NCI-H187 treated with DMSO at 0.1 percent for 48 hours (cell line): ENCODE measurements around the gene TEX261.
"Not testable (repeated sequence)": the region's sequence is repeated elsewhere in the genome, so short reads cannot be mapped to it uniquely, and the experiment has no call there.

Source experiments
- DNase-seq: peaks from one replicate; lab custom pipeline; 2025; lab: John Stamatoyannopoulos, UW

TEX261 gene

GRCh38 chr2:70994699-70995425, at the start of gene TEX261:
Gene TEX261, minus strand, starts transcription at chr2:70994873. Its CDS starts 116 bp downstream, at chr2:70994757.
- no peak for DNase-seq

GRCh38 chr2:71043531-71044407, 49.1 kb upstream of the TEX261 start:
- no peak for DNase-seq

GRCh38 chr2:71042287-71042686, 47.6 kb upstream of the TEX261 start:
- DNase-seq, result no peak

- not testable (repeated sequence) for DNase-seq
Observed at GRCh38 chr2:71036296-71036695, 41.6 kb upstream of the TEX261 start.

DNA sequence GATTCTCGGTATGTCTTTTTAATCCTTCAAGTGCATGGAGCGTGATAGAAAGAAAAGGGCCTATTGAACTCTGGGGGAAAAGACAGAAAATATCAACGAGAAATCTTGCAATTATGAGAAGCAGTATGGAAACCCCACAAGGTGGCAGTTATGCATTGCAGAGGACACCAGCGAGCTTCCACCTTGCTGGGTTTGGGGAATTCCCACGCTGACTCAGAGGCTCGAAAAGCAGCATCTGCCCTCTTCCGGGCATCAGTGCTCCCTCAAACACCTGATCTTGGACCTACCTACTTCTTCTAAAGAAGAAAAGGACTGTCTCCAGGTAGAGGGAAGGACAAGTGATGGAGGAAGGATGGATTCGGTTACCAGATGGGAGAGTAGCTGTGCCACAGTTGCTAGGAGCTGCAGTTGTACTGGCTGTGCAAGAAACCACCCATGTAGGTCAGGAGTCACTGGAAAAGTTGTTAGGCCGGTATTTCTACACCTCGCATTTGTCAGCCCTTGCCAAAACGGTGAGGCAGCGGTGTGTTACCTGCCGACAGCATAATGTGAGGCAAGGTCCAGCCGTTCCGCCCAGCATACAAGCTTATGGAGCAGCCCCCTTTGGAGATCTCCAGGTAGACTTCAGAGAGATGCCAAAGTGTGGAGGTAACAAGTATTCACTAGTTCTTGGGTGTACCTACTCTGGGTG, 29.0 kb upstream of the TEX261 start:
- not testable (repeated sequence) for DNase-seq

GRCh38 chr2:71021394-71021793, 26.7 kb upstream of the TEX261 start:
- DNase-seq, result not testable (repeated sequence)

GRCh38 chr2:71019989-71020388, 25.3 kb upstream of the TEX261 start:
- not testable (repeated sequence) for DNase-seq

DNA sequence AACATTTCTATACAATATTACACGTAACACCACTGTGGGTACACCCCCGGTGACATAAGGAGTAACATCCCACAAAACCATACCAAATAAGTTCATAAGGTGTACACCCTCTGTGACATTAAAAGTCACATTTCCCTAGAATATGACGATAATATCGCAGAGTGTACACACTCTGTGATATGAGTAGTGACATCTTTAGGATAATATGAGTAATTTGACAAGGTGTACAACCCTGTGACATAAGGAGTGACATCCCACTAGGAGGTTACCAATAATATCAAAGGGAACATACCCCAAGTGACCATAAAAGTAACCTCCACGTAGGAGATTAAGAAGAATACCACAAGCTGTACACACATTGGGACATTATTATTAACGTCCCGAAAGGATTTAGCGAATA, 24.0 kb upstream of the TEX261 start:
- DNase-seq, result no peak

DNA sequence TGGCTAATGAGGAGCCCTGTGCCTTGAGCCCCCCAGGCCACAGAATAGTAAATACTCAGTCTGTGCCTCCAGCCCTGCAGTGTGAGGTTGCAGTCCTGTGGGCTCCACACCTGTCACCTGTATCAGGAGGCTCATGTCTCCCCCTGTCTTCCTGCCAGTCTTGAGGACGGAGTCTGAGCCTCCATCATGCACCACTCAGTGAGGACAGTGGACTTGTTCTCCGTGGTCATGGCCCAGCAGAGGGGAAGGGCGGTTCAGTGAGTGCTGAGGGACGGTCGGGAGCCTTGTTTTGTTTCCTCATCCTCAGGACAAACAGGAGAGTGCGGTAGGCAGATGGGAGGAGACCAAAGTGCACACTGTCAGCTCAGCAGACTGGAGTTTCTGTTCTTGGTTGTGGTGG, 17.1 kb upstream of the TEX261 start:
- not testable (repeated sequence) for DNase-seq

GRCh38 chr2:71008342-71008741, 13.7 kb upstream of the TEX261 start:
- no peak for DNase-seq

DNA sequence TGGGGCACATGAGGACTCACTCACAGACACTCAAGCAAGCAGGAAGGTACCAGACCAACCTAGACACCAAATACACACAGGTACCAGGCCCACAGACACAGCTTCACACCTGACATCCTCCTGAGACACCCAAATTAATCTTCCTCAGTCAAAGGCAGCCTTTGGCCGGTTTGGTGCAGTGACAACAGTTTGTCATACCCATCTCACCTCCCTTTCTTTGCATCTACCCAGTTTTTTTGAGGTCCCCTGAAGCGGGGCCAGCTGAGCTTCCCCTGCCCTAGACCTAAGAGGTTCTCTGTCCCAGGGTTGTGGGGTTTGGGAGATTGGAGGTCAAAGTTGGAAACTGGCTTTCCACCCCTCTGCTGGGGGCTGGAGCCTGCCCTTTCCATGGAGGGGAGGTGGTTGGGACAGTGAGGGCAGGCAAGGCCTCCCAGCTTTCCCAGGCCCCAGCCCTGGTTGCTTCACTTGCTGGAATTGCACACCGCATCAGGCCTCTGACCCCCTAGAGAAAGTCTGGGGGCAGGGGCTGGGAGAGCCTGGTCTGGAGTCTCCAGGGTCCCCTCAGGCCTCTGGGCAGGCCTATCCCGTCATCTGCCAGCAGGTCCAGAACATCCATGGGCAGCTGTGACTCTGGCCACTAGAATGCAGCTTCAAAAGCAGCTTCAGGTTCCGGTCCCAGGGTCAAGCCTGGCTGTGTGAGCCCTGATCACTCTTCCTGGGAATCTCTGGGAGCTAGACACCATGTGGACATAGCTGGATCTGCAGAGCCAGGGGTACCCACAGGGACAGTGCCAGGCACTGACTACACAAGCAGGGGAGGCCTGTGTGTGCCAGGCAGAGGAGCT, 12.5 kb upstream of the TEX261 start:
- DNase-seq, result no peak

DNA sequence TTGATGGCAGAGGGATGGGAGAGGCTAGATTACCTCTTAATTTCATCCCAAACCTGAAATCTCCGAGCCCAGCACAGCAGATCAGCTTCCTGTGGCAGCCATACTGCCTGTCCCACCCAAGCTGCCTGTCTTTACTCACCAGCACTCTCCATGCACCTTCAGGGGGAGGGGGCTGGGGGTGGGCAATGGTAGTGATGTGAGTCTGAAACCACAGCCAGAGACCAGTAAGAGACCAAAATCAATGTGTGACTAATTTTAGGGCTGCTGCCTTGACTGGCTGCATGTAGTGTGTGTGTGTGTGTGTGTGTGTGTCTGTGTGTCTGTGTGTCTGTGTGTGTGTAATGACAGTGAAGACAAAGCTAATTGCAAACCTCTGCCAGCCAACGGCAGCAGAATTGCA, 11.7 kb upstream of the TEX261 start:
- no peak for DNase-seq

DNA sequence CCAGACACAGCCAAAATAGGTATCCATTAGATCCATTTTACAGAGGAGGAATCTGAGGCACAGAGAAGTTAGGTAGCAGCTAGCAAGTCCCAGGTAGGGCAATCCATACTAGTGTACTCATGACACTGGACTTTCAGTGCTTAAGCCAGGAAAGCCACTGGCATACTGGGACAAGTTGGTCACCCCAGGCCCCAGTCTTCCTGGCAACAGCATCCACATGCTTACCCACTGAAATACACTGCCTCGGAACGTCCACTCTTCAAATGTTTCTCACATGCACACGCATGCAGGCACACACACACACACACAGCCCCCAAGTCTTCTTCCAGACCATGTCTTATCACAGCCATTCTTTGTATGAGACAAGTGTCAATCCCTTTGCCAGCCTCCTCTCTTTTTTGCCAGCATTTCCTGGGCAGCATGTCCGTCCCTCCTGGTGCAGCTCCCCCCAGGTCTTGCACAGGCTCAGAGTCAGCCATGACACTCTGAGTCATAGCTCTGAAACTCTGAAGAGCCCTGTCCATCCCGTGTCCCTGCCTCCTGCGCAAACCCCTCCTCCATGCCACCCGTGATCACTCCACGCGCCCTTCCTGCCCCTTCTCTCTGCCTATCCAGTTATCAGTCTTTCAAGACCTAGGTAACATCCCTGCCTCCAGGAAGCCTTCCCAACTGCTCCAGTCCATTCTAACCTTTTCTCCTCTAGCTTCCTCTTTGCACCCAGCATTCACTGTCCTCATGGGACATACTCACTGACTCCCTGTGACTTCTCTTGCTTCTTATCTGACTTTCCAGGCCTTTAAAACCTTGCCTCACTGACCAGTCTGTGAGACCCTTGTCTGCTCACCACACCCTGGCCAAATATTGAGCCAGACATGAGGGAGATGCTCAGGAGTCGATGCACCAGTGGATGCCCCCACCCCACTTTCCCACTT, 10.9 kb upstream of the TEX261 start:
- DNase-seq, result no peak

DNA sequence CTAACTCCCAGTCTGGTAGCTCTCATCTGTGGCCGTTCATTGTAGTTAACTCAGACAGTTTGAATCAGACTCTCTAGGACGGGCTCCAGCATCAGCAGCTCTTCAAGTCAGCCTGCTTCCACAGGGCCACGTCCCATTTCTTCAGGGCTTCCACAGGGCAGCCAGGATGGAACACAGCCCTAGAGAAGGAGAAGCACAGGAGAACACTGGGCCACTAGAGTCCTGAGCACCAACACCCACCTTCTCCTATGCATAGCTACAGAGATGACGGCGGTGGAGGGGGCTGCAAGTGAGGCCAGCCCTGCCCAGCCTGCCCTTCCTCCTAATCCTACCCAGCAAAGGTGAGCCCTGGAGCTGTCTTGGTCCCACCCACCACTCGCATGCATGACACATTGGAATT, 10.2 kb upstream of the TEX261 start:
- no peak for DNase-seq

DNA sequence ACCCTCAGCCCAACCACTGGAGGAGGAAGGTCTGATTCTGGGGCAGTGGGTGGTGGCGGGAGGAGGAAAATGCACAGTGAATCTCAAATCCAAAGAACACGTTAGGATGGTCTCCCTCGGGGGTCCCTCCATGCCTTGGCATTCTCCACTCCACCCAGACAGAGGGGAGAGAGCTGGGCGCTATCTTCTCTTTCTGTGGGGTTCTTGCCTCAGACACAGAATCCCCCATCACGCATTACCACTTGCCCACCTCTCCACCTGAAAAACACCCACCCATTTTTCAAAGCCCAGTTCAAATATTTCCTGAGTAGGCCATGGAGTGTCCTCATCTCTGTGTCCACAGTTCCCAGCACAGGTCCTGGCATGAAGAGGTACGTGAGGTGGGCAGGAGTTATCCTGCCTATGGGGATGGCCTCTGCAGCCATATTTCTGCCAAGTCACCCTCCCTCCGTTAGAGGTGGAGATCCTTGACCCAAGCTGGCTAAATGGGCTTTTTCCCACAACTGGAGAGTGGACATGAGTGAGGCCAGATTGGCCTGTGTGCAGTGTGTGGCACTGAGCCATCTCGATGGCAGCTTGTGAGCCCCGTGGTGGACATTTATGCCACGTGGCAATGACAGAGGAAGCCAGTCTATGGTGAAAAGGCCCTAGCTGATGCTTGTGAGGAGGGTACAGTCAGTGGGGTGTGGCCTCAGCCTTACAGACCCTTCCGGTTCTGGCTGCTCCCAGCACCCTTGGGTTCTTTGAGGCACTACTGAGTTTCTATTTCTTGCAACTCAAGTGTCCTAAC, 9.5 kb upstream of the TEX261 start:
- DNase-seq, result no peak

- DNase-seq, result no peak
Observed at GRCh38 chr2:71003396-71003795, 8.7 kb upstream of the TEX261 start.

- DNase-seq, result no peak
Observed at GRCh38 chr2:71001981-71002570, 7.4 kb upstream of the TEX261 start.

DNA sequence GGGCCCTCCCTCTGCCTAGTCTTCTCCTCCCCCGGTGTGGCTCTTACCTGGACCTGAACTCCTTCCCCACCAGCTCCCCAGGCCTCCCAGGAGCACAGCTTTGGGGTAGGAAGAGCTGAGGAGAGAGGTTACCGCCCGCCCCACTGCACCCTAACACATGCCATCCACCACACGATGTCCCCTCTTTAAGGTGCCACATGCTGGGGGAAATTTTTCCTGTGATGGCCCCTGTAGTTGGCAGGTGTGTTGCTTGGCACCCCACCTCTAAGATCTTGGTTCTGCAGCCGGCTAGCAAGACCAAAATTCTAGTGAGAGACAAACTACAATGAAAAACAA, 6.9 kb upstream of the TEX261 start:
- no peak for DNase-seq

- DNase-seq, result no peak
Observed at GRCh38 chr2:71000780-71001591, 6.3 kb upstream of the TEX261 start.
